Activated CD8-positive, alpha-beta memory T cell treated with anti-CD3 and anti-CD28 coated beads for 1 hour (primary cell): ENCODE measurements around the gene ST7.

Experiments used
- DNase-seq, 2 donors: peaks; one replicate each; pipeline ENCODE4 v3.0.0-alpha.2; 2020; ENCODE audit warnings: low read depth in 1 of 2; ENCODE audit errors: extremely low read depth in 1 of 2

ST7 gene

DNA sequence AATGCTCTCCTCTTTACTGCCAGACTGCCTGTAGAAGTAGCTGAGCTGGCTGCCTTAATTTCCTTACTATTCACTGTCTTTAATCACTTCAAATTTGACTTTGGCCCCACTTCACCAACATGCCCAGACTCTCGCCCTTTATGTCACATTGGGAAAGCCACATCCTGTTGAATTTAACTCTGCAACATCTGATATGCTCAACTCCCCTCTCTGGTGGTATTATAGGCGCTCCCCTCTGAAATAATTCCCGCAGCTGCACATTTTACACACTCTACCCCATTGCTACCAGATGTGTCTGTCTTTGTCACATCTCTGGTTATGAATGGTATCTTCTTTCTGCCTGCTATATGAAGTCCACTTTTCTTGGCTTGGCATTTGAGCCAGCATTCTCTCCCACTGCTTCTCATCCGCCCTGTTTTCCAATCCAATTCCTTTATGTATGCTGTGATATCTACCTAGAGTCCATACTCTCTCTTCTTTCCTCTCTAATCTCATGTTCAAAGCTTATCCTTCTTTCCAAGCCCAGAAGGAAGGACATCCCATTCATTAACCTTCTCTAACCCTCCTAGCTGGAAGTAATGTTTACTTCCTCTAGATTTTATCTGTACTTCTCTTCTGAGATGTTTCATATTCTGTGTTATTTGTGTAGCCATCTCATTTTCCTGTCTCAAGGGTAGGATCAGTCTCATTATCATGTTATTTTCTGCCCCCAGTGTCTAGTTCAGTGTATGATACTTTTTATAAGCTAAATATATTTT, 134.5 kb downstream of the ST7 start:
- no peak for DNase-seq

DNA sequence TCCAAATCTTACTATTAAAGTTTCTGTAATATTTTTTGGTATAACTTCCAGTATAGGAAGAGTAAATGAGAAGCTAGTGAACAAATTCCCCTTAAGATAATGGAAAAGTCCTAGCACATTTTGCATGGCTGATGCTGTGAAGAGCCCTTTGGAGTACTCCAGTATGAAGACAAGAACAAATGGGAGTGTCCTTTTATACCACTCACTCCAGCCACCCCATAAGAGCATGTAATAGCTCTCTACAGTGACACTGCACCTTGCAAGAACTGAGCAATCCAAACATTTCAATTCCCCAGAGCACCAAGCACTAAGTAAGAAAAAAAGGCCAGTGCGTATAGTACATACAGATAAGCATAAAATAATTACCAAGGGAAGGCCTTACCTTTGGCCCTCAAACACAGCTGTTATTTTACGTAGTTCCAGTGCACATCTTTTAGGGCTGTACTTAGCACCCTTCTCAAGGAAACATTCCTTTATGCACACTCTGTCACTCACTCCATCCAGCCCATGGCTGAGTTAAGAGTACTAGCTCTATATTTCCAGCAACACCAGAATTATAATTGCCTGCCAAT, 135.4 kb downstream of the ST7 start:
- DNase-seq: no peak

DNA sequence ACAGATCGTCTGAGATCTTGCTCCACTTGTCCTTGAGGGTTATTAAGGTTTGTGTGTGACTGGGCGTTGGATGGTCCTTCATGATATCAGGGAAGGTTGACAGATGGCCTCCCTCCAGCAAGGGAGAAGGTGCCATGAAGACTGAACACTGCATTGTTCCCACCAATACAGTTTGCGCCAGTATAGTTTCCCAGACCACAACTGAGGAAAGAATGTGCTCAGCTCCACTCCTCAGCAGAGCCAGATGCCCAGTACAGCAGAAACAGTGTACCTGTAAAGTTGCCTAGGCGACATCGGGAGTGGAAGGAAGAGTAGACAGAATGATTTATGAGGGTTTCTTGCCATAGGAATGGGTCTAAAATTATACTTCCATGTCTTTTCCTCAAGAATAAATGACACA, 137.5 kb downstream of the ST7 start:
- DNase-seq: no peak

DNA sequence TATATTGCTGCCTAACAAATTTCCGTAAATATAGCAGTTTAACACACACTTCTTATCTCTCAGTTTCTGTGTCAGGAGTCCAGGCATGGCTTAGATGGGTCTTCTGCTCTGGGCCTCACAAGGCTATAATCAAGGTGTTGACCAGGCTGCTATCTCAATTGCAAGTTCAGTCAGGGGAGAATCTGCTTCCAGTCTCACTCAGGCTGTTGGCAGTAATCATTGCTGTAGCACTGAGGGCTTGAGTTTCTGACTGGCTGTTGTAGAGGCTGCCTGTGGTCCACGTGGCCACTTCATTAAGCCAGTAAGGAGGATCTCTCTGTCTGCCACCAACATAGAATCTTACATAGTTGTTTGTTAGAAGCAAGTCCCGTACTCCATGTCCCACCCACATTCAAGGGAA, 138.4 kb downstream of the ST7 start:
- no peak for DNase-seq

DNA sequence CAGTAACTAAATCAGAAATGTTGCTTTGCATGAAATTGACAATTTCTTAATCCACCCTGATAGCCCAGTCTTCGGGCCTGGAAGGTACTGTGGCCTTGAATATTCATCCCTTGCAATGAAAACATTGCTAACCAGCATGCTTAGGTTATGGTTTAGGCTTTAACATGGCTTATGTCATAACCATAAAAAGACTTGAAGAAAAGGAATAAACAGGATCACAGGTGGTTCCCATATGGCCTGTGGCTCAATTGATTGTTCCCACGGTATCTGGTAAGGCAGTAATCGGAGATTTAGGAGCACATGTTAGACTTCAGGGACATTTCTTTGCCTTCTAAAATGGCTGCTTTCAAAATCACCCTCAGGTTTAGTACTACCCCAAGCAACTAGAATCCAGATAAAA, 139.5 kb downstream of the ST7 start:
- no peak for DNase-seq

DNA sequence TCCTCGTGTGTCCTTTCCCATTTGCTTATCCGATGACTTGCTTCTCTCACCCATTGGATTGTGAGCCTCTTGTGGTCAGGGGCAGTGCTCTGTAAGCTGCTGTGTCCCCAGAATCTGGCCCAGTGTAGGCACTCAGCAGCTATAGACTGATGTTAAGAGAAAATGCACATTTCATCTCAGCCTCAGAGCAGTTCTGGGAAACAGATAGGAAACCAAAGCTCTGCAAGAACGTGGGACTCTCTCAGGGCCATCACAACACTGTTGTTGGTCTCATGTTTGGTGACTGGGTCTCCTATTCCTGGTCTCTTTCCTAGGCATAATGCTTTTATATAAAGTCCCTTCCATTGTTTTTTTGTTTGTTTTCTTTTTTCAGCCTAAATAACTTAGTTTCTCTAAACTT, 141.2 kb downstream of the ST7 start:
- DNase-seq: no peak

DNA sequence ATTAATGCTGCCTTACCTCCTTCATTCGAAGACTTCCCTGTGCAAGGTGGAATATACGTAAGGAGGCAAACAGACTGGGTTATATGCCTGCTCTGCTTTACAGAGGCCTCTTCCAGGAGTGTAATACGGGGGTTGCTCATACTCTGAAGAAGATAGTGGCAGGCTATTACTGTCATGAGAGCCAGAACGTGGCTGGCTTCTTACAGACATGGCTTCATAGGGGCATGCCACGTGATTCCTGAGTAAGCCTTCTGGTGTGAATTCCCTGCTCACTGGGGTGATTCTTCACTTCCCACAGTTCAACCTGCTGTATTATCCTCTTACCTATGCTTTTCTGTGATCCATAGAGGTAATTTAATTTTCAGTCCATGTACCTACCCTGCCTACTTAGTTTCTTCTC, 141.8 kb downstream of the ST7 start:
- no peak for DNase-seq

DNA sequence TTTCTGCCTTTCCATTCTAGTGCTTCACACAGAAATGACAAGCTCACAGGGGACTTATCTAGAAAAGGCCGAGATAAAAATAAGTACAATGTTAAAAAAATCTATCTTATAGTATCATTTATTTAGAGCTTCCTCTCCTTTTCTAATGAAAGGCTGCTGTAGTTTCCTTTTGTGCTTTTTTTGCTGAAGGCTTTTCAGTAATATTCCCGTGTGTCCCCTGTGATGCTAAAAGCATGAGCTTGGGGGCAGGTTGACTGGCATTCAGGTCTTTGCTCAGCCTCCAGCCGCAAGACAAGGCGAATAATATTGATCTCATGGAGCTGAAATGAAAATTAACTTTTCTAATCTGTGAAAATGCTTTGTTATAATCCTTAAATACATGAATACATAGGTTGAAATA, 143.0 kb downstream of the ST7 start:
- no peak for DNase-seq

DNA sequence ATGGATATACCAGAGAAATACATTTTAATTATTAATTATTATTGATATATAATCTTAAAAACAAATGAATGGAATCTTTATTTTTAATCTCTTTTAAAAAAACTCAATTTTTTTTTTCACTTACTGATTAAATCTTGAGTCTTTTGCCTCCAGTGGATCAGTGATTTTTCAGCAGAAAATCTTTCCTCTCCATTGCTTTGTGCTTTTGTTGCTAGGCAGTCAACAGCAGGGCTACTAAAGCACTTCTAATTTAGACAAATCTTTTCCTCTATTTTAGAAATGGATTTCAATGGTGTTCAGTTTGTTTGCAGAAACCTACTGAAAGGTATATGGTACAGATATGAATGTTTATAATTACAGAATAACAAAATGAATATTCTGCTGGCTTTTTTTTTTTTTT, 143.6 kb downstream of the ST7 start:
- DNase-seq: no peak

DNA sequence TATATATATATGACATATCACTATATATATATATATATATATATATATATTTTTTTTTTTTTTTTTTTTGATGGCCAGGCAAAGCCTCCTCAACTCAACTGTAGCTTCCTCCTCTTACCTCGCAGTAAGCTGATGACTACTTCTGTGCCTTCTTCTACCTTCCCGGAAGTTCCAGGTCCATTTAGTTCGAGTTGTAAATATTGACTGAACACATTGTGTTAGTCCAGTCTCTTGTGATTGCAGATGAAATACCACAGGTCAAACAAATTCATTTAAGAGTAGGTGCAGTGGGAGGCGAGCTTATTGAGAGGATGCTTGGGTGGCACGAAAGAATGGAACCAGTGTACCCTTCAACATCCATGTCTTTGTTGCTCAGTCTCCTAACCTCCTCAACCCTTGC, 144.6 kb downstream of the ST7 start:
- no peak for DNase-seq

DNA sequence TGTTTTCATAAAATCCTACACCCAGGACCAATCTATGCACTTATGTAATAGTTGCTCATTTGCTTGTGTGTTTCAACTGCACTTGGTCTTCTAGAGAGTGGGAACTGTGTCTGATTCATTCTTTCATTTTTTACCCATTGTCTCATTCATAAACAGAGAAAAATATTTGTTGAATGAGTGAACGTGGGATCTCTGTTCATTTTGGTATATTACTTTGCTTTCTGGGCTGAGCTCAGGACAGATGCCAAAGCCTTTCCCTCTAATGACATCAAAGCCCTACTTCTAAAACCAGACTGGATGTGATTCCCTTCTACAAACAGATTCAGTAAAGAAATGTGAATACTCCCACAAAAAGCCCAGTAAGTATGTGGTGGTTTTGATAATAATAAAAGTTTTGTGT, 145.2 kb downstream of the ST7 start:
- DNase-seq: no peak

DNA sequence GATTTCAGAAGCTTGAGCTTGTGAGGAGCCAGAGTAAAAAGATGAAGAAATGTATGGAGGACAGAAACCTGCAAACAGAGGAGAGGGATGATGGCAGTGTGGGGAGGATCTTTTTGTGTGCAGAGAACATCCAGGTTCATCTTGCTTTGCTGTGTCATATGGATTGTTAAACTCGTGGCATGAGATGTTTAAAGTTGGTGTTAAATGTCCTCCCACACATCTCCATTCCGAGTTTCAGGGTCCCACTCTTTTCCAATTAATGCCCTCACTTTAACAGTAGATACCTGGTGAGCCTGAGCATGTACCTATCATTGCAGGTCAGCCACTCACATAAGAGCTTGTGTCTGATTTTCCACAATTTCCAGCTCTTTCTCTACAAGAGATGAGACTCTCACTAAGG, 147.7 kb downstream of the ST7 start:
- DNase-seq: no peak

DNA sequence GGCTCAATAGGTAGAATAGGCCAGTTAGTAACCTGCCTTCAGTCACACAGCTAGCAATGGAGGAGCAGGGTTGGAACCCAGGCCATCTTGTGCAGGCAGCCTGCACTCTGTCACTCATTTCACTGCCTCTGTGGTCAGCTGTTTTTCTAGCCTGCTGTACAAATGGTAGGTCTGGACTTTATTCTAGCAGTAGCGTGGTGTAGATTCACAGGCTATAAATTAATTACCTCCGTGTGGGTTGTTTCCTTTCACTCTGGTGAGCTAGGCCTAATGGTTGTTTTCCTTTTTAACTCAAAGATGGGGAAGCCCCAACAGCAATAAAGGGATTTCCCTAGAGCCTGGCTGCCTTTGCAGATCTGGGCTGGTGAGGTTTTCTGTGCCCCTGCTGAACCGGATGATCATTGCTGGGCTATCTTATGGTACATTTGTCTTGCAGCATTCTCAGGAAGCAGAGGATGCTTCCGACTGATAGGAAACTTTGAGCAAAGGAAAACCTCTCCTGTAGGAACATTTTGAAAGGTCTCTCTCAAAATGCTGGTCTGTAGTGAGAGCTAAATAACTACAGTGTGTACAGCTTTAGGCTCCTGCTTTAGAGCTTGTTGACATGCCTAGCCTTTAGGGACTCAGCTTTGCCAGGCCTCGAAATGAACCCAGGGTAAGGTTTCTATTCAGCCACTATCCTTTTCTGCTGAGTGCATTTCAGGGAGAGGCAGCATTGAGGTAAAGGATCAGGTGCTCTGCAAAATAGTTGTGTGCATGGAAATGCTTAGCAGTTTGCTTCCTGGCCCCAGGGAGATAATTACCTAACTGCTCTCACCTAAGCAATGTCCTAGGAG, 157.4 kb downstream of the ST7 start:
- no peak for DNase-seq

DNA sequence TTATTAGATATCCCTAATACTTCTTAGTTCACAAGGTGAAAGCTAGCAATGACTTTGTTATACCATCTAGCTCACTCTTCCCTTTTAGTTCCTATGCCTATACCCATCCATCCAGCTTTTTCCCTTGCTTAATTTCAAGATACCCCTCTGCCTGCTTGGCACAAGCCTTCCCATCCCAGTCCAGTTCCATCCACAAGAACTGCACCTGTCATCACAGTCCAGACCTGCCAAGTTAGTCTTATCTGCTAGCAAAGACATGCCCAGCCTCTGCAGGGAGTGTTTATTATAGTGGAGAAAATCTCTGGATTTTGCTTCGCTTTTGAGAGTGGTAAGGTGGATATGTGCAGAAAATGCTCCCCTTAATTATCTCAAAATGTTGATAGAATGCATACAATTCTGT, 158.2 kb downstream of the ST7 start:
- no peak for DNase-seq

DNA sequence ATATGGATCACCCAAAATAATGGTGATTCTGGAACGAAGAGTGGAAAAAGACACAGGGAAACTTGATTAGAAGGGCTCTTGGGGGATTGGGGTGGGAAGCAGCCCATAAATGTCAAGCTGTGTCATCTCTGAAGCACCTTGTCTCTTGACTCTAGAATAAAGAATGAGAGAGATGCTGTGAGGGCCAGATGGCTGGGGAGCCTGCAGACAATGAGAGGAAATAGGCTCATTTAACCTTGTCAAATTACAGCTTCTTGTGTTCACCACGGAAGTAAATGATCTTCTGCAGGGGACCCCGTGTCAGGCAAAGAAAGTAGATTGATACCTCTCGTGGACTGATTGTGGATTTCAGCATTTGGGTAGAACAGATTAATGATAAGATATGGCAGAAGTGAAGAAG, 159.3 kb downstream of the ST7 start:
- DNase-seq: no peak

DNA sequence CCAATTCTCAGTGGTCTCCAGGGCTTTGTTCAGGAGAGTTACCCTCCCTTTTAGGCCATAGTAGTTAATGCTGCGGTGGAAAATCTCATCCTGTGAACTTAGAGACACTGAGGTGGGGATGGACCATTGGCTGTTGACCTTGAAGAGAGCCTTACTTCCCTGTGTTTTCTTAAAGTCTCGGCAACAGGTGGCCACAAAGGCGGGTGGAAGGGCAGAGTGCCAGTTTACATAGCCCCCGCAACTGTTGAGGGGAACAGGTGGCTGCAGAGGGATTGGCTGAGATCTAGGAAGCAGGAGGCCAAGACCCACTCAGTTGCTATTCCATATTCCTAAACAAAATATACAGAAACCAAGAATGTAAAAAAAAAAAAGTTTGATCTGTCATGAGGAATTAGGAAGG, 160.6 kb downstream of the ST7 start:
- no peak for DNase-seq

DNA sequence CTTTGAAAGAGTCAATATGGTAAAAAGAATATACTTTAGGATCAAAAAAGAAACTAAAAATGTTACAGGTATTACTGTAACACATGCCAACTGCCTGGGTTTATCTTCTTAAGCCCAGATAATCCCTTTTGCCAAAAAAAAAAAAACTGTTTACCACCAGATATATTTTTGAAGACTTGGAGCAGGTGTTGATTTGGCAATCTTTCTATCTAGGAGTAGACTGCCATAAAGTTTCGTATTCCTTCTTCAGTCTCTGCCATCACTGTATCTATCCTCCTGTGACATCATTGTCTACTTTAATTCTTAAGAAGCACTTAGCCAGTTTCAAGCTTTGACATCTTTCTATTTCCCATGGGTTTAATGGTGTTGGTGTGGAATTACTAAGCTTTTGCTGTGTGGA, 161.0 kb downstream of the ST7 start:
- DNase-seq: no peak

DNA sequence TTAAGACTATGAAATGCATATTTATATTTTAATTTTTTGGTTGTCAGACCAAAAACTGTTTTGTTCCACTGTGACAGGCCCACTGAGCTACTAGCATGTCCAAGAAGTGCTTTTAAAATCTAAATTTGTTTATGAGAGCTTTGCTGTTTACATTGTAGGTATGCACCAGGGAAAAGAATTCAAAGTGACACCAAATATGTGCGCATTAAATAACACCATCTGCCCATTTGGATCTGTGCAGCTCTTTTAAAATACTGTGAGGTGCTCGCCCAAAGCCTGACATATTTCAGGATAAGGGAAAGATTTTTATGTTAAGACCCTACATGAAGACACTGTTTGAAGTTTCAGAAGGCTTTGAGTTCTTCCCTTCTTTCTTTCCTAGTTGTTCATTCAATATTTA, 162.9 kb downstream of the ST7 start:
- no peak for DNase-seq

DNA sequence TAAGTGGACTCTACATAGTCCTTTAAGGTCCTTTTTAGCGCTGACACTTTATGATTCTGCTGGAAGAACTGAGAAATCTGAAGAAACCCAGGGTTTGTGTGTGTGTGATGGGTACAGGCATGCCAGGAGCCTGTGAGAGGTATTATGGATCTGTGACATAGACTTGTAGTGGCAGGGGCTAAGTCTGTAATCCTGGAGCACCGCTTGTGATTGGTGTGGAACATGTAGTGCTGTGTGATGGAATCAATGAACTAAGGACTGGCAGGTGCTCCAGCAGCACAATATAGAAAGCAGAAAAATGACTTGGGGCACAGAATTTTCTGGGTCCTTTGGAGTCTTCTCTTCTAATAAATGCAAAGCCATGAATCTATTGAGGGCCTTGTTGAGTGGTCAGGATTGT, 163.9 kb downstream of the ST7 start:
- no peak for DNase-seq

DNA sequence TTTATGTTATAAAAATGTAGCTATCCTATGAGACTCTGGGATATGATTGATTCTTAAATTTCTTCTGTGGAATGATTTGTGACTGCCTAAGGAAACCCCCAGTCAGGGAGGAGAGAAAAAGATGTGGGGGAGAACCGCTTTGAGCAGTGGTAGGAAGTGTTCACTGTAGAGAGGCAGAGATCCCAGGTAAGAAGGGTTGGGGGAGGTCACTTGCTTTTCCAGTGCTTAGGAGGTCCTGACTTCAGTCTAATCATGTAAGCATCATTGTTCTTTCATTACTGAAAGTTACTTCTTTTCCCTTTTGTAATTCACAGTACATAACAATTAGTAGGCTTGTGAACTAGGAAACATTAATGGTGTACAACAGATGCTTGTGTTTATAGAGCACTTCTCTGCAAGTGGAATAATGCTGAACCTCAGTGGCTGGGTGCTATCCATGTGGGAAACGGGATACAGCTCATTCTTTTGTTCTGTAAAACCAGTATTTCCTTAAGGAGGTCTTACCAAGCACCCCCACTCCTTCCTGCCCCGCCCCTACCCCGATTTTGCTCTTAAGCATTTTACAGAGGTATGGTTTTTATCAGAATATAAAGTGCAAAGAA, 165.4 kb downstream of the ST7 start:
- no peak for DNase-seq

DNA sequence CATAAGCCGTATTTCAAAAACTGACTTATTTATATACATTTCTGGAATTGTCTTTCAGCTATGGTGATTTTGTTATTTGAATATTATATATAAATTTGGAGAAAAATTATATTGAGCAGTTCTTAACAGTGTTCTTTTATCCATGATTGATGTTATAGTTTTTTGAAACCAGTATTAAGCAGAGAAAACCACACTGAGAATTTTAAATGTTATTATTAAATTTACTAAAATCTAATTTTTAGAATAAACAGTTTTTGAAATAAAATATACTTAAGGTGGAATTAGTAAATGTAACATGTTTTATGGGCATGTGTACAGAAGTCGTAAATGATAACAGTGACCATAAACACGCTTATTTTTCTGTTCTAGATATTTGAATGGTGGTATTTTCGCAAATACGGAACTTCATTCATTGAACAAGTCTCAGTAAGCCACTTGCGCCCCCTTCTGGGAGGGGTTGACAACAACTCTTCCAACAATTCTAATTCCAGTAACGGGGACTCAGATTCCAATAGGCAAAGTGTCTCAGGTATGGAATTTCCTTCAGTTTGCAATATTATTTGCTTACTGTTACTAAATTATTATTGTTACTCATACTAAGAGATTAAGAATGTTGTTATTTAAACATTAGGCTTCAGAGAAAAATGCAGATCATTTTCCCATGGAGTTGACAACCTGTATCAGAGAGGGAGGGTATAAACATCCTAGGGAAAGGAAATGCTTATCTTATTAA, 166.1 kb downstream of the ST7 start:
- DNase-seq: peak; percentile 42 to 62
